Upper lobe of right lung (tissue), 1 donor: ENCODE measurements around the gene AMIGO3. TPM values are rescaled to one million over a fixed set of nuclear protein-coding genes. Genes with fewer than 3 reads are reported as not detected.

Source experiments
- ATAC-seq: fragments of 200-7000 bp; cut with Tn5 transposase; one replicate; pipeline ENCODE4 v1.9.1; 2020; ENCODE audit warnings: mild to moderate bottlenecking, moderate library complexity
- DNase-seq: peaks from one replicate; pipeline ENCODE4 v3.0.0-alpha.2; 2020
- H3K27ac ChIP-seq: fragments of 200-600 bp; one replicate; pipeline ENCODE4 v1.8.0; 2022
- H3K27me3 ChIP-seq: fragments of 200-600 bp; one replicate; pipeline ENCODE4 v1.8.0; 2022; ENCODE audit warnings: mild to moderate bottlenecking
- H3K36me3 ChIP-seq: fragments of 200-600 bp; one replicate; pipeline ENCODE4 v1.8.0; 2022
- H3K4me1 ChIP-seq: fragments of 200-600 bp; one replicate; pipeline ENCODE4 v1.8.0; 2022
- H3K4me3 ChIP-seq: fragments of 200-600 bp; one replicate; pipeline ENCODE4 v1.8.0; 2022; ENCODE audit warnings: mild to moderate bottlenecking
- H3K9me3 ChIP-seq: fragments of 200-600 bp; one replicate; pipeline ENCODE4 v1.8.0; 2022
- CTCF ChIP-seq: fragments of 200-600 bp; IDR thresholded peaks from one replicate; pipeline ENCODE4 v1.8.0; 2022; ENCODE audit warnings: antibody characterized with exemption
- intact Hi-C: fragments of 100-400 bp; cut with DNase I; formaldehyde crosslinking; loops from one replicate; pipeline ENCODE4 v1.11.0; 2022
- total RNA-seq: library from RNA; stranded (reverse); fragmentation: NEBNext Ultra II Directional; extraction: Animal tissue kit (Norgen Biotek cat#: 25700); gene quantifications from one replicate; pipeline ENCODE4 v1.2.1, GENCODE V29; 2021
- donor health status: DM: no; HTN: yes; CAD: no; lungs with severe emphysema.

The AMIGO3 gene
- total RNA-seq, 1 donor from 2014 or later = 0.26 TPM

GRCh38 chr3:49712166-49712565 is 7.3 kb downstream of the AMIGO3 start:
- no peak overlapping the region for H3K4me3 ChIP-seq
- H3K36me3 ChIP-seq = peaks cover 21% of the 10 kb centered on the region
- intact Hi-C loops = no loop called here
- DNase-seq (no peak), ATAC-seq (no peak)
- H3K27me3 ChIP-seq = no peaks in the 10 kb centered on the region
- H3K27ac ChIP-seq = no peak overlapping the region
- H3K9me3 ChIP-seq = no peaks in the 10 kb centered on the region
- TF ChIP-seq CTCF = no peak
- H3K4me1 ChIP-seq = no peaks in the 10 kb centered on the region

- ATAC-seq (no peak), DNase-seq (no peak)
- H3K4me1 ChIP-seq = no peaks in the 10 kb centered on the region
- intact Hi-C loops = no loop called here
- H3K27me3 ChIP-seq = no peaks in the 10 kb centered on the region
- TF ChIP-seq CTCF = no peak
- H3K27ac ChIP-seq = no peak overlapping the region
- H3K4me3 ChIP-seq = no peak overlapping the region
- peaks cover 21% of the 10 kb centered on the region for H3K36me3 ChIP-seq
- no peaks in the 10 kb centered on the region for H3K9me3 ChIP-seq
These were observed 8.0 kb downstream of the AMIGO3 start for GRCh38 chr3:49711489-49711888.

- no peak for DNase-seq
- Histone ChIP-seq H3K4me3 (no peak overlapping the region), H3K27me3 (no peaks in the 10 kb centered on the region), H3K27ac (no peak overlapping the region), H3K9me3 (no peaks in the 10 kb centered on the region), H3K4me1 (no peaks in the 10 kb centered on the region), H3K36me3 (peaks cover 28% of the 10 kb centered on the region)
- no peak for TF ChIP-seq CTCF
- intact Hi-C loops = no loop called here
- ATAC-seq = no peak
These were observed 9.6 kb downstream of the AMIGO3 start for GRCh38 chr3:49709852-49710251.

GRCh38 chr3:49707113-49707480 is 12.4 kb downstream of the AMIGO3 start:
- intact Hi-C loops = no loop called here
- Histone ChIP-seq H3K9me3 (no peaks in the 10 kb centered on the region), H3K4me3 (no peak overlapping the region), H3K27me3 (no peaks in the 10 kb centered on the region), H3K27ac (no peak overlapping the region), H3K4me1 (no peaks in the 10 kb centered on the region), H3K36me3 (peaks cover 31% of the 10 kb centered on the region)
- TF ChIP-seq CTCF = no peak
- no peak for ATAC-seq
- DNase-seq = no peak

- intact Hi-C loops = no loop called here
- Histone ChIP-seq H3K9me3 (no peaks in the 10 kb centered on the region), H3K4me1 (no peaks in the 10 kb centered on the region), H3K36me3 (peaks cover 33% of the 10 kb centered on the region), H3K27ac (no peak overlapping the region), H3K27me3 (no peaks in the 10 kb centered on the region), H3K4me3 (no peak overlapping the region)
- DNase-seq (no peak), ATAC-seq (no peak)
- TF ChIP-seq CTCF = no peak
These were observed 12.9 kb downstream of the AMIGO3 start for GRCh38 chr3:49706456-49707112.
